ENCODE measurements around the gene C3orf33. TPM values are rescaled to one million over a fixed set of nuclear protein-coding genes. Genes with fewer than 3 reads are reported as not detected.

The C3orf33 gene
- total and polyA plus RNA-seq, 9 of the 15 experiments (the other 6 are each of a cell fraction or from before 2014, with no cell fraction given): 4.1 to 10.2 (median 6.0) TPM

GRCh38 chr3:155853214-155854140 is 47.4 kb upstream of the C3orf33 start (continued):
- TF ChIP-seq ZZZ3 (IDR thresholded peaks at IDR 0.05) (no peak), E2F5 (CRISPR knock-in tag; IDR thresholded peaks at IDR 0.05) (no peak), BRF1 (IDR thresholded peaks at IDR 0.05; ENCODE audit: borderline replicate concordance, extremely low read depth, insufficient read length) (no peak), RHOXF2B (CRISPR knock-in tag; conservative IDR thresholded peaks at IDR 0.05) (no peak), SIN3B (IDR thresholded peaks at IDR 0.05; ENCODE audit: low read depth) (no peak), MEIS2 (IDR thresholded peaks at IDR 0.05; ENCODE audit: partially characterized antibody) (no peak), KLF10 (CRISPR knock-in tag; IDR thresholded peaks at IDR 0.05) (no peak), CHD1 (IDR thresholded peaks at IDR 0.05; ENCODE audit: low read length) (peak; percentile 72), KDM5B (IDR thresholded peaks at IDR 0.05; ENCODE audit: insufficient replicate concordance, low read depth, low read length) (peak; percentile 40), TEAD1 (CRISPR knock-in tag; IDR thresholded peaks at IDR 0.05) (no peak), ZNF77 (CRISPR knock-in tag; IDR thresholded peaks at IDR 0.05) (no peak), THAP7 (CRISPR knock-in tag; IDR thresholded peaks at IDR 0.05) (no peak), ZC3H11A (IDR thresholded peaks at IDR 0.05; ENCODE audit: low read depth, low read length) (no peak)
